GM19025 (cell line): ENCODE results near the gene TCF7L2.

Experiments
- ATAC-seq: cut with Tn5 transposase; IDR thresholded peaks from one replicate; pipeline ENCODE4 v1.9.1; 2021; ENCODE audit warnings: mild to moderate bottlenecking, low read depth, moderate library complexity; ENCODE audit not compliant: unreplicated experiment

The TCF7L2 gene

DNA sequence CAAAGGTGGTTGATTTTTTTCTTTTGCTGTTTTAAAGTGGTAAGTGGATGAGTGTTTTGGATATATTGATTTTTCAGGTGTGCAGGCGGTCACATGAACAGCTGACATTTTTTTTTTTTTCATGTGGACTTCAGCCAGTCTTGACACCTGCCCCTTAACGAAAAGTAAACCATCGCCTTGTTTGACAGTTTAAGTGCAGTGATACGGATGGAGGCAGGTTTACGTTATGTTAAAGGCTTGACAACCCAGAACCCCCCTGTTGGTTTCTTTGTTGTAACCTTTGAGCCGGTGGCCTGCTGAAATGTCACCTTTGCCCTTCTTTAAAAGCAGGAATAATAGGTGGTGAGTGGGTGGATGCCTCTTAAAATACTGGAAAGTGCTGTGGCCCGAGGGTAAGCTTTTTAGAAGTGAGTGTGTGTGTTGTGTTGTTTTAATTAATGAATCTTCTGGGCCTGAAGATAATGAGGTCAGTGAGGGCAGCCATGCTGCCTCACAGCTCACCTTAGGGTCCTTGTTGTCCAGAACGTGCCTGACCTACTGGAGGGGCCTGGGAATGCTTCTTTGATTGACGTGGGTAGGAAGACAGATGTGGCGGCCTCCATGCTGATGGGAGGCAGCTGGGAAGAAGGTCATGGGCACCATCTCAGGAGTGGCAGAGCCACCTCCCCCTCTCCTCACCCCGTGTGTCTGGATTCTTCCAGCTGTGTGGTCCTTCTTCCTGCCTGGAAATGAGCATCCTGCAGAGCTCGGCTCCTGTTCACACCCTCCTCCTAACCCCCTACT, 69.8 kb downstream of the TCF7L2 start:
- ATAC-seq = no peak

DNA sequence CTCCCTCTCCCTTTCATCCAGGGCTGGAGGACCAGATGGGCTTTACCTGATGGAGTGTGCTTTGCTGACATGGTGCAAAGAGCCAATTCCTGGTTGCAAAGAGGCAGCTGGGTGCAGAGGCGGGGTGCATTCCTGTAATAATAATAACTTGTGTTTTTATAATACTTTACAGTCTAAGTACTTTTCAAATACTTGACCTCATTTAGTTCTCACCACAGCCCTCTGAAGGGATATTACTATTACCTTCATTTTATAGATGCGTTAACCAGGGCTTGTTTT, 70.4 kb downstream of the TCF7L2 start:
- ATAC-seq = no peak

DNA sequence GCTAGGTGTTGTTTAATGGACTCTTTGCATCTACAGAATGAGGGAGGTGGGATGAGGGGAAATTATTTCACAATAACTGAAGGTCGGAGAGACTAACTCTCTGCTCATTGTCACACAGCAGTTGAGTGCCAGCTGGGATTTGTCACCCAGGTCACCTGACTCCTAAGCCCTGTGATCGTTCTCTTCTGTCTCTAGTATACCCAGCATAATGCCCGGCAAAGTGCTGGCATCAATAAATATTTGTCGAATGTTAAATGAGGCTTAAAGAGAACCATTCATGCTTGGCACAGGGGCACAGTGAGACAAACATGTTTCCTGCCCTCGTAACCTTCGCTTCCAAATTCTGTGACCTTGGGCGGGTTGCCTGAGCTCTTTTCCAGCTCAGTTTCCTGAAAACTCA, 70.8 kb downstream of the TCF7L2 start:
- ATAC-seq = no peak

DNA sequence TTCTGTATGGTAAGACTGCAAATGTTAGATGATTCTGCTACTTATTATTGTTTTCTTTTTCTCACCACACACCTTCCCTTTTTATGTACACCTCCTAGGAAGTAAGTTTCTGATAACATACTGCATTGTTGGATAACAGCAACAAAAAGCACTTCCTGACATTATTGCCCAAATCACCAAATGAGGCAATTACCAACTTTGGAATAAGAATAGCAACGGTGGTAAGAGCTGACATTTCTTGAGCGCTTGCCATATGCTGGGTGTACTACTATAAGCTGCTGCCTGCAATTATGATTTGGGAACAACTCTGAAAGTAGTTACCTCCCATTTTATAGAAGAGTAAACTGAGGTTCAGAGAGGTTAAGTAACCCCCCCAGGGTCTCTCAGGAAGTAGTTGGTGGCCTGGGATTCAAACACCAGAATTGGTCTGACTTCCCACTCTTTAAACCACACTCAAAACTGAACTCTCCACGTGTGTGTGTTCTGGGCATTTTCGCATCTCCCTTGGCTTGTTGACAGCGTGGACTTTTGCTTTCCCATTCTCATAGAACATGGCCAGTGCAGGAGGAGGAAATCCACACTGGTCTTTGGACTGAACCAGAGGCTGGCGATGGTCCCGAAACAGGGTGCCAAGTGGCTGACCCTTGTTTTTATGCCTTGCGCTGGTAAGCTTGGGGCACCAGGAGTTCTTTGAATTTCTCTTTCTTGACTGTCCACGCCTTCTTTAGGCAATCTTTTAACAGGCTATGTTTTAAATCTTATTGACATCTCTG, 71.4 kb downstream of the TCF7L2 start:
- no peak for ATAC-seq

DNA sequence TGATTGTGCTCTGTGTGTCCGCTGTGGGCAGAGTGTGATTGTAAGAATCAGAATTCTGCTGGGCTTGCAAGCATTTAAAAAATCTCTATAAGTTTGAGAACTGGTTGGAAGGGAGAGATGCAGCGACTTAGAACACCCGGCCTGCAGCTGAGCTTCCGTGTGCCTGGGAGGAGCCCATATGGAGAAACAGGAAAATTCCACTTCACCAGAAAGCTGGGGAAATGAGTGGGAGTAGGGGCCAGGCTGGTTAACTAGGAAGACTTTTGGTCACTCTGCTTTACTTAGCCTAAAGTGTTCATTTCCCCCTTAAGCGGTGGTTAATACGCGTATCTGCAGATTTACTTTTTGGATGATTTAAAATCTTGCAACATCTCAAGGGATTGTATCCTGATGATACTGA, 72.2 kb downstream of the TCF7L2 start:
- no peak for ATAC-seq

DNA sequence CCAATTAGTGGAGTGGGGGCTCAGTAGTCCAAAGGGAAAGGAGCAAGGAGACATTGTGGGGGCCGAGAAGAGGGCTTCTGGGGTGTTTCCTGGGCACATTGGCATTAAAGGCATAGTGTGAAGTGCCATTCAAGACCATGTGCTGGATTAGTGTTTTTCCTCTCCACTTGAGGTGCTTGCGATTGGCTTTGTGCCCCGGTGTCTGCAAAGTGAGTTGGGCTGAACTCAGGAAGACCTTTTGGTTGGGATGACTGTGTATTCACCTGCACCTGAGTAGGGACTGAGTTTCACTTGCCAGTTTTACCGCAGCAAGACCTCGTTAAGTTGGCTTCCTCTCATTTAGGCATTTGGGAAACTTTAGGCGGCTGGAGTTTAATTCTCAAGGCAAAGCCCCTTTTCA, 73.0 kb downstream of the TCF7L2 start:
- no peak for ATAC-seq

DNA sequence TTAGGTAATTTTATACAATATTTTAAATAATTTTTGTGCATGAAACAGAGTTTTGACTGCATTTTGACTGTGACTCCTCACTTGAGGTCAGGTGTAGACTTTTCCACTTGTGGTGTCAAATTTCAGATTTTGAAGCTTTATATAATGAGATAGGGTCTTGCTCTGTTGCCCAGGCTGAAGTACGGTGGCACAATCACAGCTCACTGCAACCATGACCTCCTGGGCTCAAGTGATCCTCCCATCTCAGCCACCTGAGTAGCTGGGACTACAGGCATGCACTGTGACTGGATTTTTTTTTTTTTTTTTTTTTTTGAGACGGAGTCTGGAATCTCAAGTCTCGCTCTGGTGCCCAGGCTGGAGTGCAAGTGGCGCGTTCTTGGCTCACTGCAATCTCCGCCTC, 74.9 kb downstream of the TCF7L2 start:
- no peak for ATAC-seq

DNA sequence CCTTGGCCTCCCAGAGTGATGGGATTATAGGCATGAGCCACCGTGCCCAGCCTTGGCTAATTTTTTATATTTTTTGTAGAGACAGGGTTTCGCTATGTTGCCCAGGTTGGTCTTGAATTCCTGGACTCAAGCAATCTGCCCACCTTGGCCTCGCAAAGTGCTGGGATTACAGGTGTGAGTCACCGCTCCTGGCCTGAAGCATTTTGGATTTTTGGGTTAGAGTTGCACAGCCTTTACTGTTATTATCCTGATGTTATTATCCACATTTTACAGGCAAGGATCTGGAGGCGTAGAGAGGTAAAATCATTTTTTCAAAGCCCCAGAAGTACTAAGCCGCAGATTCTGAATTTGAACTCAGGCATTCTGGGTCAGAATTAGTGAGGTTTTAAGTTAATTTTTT, 75.4 kb downstream of the TCF7L2 start:
- ATAC-seq = no peak

DNA sequence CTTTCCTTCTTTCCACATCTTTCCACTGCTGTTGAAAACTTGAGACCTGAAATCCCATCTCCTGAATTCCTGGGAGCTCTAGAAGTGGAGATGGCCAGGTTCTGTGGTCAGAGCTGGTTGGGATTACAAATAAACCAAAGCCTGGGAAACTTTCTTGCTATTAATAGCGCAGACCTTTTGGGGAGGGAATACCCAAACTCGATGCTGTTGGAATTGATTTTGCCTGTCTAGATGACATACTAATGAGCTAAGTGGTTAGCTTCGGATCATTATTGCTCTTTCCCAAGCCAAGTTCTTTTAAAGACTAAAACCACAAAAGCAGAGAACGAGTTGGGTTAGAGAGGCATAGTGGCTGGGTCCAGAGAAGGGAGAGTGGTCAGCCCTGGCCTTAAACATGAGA, 76.6 kb downstream of the TCF7L2 start:
- no peak for ATAC-seq

DNA sequence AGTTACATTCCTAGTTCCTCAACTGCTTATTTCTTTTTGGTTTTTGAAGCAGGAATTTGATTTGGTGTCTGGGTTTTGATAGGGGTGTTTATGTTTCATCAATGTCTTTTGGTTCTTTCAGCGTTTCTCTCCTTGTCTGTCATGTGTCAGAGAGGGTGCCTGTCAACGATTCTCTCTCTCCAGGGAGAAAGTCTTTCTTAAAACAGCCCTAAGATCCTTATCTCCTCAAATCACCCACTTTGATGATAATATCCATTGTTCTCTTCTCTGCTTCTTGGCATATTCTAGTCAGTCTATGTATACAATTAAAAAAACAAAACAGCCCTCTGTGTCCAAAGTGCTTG, 77.2 kb downstream of the TCF7L2 start:
- ATAC-seq = no peak

DNA sequence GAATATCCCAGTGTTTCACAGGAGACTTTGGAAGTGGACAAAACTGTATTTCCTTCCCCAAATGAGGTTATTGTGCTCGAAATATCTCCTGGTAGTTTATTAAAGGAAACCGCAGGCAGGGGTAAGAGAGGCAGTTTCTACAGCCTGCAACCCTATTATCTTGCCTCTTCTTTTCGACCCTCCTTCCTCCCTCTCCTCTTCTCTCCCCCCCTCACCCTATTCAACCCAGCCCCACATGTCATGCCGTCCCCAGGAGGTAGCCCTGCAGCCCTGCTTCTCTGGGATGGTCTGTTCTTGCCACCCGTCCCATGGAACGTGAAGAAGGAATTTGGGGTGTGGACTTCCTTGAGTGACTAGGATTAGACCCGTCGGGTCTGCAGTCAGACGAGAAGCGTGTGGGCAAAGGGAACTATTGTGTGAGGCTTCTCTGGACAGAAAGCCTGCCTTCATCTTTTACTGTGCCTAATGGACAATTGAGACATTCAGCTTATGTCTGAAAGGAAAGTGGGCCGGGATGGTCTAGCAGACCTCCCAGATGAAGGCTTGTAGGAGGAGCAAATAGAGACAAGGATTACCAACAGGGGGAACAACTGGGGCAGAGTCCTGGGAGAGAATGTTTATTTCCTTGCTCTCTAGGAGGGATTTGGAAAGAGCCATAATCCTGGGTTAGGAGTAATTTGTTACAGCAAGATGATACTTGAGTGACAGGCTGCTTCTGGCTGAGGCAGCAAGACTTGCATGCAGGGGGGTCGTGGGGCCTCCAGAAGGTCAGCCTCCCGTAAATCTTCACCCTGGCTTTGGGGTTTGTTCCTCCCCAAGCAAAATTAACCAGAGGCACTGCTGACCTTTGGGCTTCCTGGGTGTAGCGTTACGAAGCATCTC, 77.8 kb downstream of the TCF7L2 start:
- ATAC-seq = no peak

DNA sequence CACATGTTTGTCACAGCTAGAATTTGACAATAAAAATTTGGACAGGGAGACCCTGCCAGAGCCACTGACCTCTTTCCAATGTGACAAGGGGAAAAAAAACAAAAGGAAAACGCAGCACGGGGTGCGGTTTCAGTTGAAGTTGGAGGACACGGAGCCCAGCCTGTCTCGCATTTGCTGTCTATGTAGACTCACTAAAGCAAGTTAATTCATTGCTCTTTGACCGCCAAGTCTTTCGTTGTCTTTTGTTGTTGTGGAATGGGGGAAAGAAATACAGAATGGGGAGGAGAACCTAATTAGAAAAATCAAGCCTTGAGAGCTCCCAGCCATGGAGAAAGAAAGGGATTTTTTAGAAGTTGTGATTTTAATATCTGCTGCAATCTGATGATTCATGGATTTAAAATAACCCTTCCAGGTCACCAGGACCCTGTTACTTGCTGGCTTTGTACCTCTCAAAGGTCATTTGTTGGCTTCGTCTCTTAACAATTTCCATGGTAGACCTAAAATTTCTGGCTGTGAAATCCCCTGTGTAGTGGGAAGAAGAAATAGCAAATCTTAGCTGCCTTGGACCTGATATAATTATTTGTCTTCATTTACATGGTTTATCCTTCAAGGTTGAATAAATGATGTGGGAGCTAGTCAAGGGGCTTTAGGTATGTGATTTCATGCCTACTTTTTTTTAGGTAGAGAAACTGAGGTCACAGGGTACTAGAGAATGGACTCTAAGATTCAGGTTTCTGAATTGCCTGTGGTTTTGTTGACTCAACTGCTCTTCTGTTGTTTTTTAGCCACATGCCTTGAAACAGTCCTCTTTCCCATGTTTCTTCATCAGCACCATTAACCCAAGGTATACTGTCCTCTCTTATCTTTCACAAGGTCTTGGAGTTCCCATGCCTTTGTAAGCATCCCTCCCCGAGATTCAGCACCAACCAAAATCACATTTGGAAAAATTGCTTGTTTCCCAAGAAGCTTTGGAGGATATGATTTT, 78.7 kb downstream of the TCF7L2 start:
- ATAC-seq = no peak

DNA sequence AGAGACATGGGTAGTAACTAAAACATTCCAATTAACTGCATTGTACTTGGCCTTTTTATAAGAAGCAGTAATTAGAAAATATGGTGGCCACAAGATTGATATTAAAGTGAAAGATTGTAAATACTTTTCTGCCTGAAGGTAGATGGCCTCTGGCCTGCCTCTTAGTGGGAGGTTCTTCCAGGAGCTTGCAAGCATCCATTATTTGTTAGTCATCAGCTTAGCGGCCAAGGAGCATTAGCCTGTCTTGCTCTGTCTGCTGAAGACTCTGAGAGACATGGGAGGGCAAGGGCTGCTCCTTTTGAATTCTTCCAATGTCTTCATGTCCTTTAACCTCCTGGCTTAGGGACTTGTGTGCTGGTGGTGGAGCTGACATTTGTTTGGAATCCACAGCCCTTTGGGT, 80.4 kb downstream of the TCF7L2 start:
- ATAC-seq = no peak

DNA sequence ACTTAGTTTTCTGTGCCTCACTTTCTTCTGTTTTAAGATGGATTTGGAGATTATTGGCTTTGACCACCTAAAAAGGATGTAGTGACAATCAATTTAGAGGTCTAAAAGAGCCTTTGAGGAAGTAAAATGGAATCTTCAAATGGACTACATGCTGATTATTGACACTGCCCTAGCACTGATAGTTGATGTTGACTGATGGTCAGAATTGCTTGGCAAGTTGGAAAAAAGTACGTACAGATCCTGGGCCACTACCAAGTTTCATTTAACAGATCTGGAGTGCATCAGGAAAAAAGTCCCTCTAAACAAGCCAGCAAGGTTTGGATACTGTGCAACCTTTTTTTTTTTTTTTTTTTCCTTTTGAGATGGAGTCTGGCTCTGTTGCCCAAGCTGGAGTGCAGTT, 81.1 kb downstream of the TCF7L2 start:
- ATAC-seq = no peak

DNA sequence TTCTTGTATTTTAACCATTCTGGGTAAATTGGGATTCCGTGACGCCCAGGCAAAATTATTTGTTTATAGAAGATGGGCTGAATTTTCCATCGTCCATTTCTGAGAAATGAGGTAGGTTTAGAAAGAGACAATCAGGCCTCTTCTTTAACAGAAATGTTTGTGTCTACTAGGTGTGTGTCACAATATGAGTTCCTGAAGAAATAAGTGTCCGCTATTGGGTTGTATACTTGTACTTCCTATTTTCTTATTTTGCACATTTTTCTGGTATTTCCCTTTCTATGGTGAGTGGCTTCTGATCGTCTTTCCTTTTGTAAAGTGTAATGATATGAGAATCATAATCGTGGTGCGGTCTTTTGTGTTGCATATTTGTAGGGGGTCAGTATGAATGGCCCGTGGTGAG, 83.9 kb downstream of the TCF7L2 start:
- ATAC-seq = no peak

DNA sequence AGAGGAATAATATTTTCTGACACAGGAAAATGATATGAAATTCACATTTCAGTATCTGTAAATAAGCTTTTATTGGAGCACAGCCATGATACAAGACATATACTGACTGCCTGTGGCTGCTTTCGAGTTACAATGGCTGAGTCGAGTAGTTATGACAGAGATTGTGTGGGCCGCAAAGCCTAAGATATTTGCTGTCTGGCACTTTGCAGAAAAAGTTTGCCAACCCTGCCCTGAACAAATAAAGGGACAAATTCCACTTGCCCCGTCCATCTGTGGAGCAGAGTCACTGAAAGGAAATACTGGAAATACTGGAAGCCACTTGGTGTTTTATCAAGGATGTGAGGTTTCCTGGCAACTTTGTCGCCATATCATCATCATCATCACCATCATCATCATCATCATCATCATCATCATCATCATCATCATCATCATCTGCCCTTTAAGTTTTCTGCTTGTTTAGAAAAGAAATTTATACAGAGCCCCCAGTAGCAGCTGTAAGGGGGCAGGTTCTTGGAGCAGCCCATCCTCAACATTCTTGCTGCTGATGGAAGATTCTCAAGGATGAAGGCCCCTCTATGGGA, 85.8 kb downstream of the TCF7L2 start:
- ATAC-seq = no peak

DNA sequence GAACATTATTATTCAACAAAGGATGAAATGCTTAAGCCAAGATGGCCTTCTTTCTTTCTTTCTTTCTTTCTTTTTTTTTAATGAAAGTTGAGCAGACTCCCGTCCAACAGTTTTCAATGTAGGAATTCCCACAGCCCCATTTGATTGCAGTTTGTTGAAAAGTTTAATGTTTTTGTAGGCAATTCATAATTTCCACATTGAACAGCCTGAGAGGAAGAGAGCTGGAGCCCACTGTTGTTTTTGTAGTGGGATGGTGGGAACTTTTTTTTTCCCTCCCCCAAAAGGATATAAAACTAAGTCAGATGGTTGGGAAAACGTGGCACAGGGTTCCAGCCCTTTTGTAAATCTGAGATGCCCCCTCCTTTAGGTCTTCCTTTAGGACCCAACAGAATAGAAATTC, 86.6 kb downstream of the TCF7L2 start:
- no peak for ATAC-seq

DNA sequence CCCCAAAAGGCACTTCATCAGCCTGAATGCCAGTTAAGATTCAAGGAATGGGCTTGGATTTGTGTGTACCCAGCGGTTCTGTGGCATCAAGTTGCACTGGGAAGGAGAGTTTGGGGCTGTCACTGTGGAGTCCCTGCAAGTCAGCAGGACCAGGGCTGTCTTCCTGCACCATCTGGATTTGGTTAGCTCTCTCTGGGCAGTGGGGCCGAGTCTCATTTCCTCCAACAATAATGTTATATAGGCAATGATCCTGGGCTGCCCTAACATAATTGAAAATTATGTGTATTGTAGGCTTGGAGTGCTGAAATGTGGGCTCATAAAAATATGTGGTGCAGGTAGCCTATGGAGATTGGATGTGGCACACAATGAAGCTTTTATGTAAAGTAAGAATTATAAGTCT, 87.2 kb downstream of the TCF7L2 start:
- ATAC-seq = no peak

DNA sequence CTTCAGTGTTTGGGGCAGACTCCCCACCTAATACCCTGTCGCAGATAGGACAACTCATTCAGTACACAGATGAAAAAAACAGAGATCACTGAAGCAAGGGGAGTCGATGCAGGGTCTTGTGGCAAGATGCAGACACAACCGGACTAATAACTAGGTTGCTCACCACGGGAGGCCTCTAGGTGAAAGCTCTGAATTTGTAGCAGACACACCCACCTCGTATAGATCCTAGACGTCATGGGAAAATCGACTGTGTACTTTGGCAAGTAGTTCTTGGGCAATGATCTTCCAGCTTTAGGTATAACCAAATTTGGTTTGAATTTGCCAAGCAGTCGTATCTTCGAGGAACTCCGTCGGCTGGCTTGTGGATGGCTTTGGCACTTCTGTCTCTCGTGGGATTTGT, 88.1 kb downstream of the TCF7L2 start:
- no peak for ATAC-seq

DNA sequence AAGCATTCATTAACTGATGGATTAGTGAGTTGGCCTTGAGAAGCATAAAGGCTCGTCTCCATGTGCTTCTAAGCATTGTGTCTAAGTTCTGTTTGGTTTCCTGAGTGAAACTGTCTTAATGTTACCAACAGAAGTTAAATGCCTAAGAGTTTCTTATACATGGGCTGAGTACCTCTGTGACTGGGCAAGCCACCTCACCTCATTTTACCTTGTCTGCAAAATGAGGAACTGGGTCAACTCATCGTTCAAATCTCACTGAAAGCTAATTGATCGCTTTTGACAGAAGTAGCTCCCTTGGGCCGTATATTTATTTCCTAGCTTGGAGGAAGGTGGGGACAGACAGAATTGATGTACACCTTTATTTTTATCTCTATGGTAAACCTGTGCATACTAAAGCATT, 88.9 kb downstream of the TCF7L2 start:
- ATAC-seq = no peak
